K562 (cell line): ENCODE results near the gene NFYC. TPM values are rescaled to one million over a fixed set of nuclear protein-coding genes. Genes with fewer than 3 reads are reported as not detected.

Experiments
- ATAC-seq: fragments of 200-7000 bp; cut with Tn5 transposase; 3 replicates; pipeline ENCODE4 v1.9.1; 2020; ENCODE audit warnings: moderate library complexity
- BruUV-seq: library from RNA; stranded (reverse); fragments of 400-500 nt; replicated peaks from 2 replicates; lab custom pipeline; 2021; lab: Mats Ljungman, UMichigan
- CTCF ChIA-PET: fragments of 300-600 bp; formaldehyde crosslinking; extraction: SDS; loops from one replicate; lab custom pipeline; 2021; ENCODE audit warnings: low intra/inter-chr PET ratio; lab: Yijun Ruan, JAX
- POLR2A ChIA-PET: fragments of 300-600, 350-650 bp; sonication (Branson Sonifier 250); formaldehyde crosslinking; extraction: SDS; loops from one replicate; lab custom pipeline; 2021; ENCODE audit warnings: antibody characterized with exemption, inconsistent platforms; lab: Yijun Ruan, JAX
- DNase-seq, 4 experiments: peaks; one replicate each; pipeline versions ENCODE4 v3.0.0 to v3.0.0-alpha.2; 2011 to 2018; ENCODE audit warnings: low spot score in 3 of 4, mixed read lengths in 3 of 4; ENCODE audit errors: extremely low read depth in 1 of 4
- FAIRE-seq: peaks from 2 replicates; lab custom pipeline; 2011; peaks lifted over from hg19 to GRCh38; lab: Jason Lieb, UNC
- H2AFZ ChIP-seq: 2 replicates; pipeline ENCODE4 v1.6.0; 2011; ENCODE audit warnings: low read depth, low read length, control low read depth, inconsistent platforms
- H3K27ac ChIP-seq: fragments of 200-600 bp; 3 replicates; pipeline ENCODE4 v1.8.0; 2011; ENCODE audit warnings: low read depth, mild to moderate bottlenecking, control low read depth, inconsistent platforms, low read length, moderate library complexity, mixed read lengths; ENCODE audit errors: extremely low read depth
- H3K27me3 ChIP-seq, 2 experiments: fragments of 300-600 bp in 1 of 2; 2 replicates in 1 of 2; 3 replicates in 1 of 2; pipeline versions ENCODE4 v1.6.0 to v1.8.0; 2011; ENCODE audit warnings: inconsistent platforms in 2 of 2, low read length in 2 of 2, mild to moderate bottlenecking in 1 of 2, mixed read lengths in 1 of 2, moderate library complexity in 1 of 2; ENCODE audit not compliant: control insufficient read depth in 2 of 2, insufficient read depth in 2 of 2
- H3K36me3 ChIP-seq: fragments of 300-600 bp; 3 replicates; pipeline ENCODE4 v1.8.0; 2011; ENCODE audit warnings: mild to moderate bottlenecking, low read length, inconsistent platforms; ENCODE audit not compliant: control insufficient read depth, insufficient read depth
- H3K4me1 ChIP-seq, 2 experiments: fragments of 200-600 bp in 1 of 2; replicated peaks in 1 of 2; 2 replicates in 1 of 2; 3 replicates in 1 of 2; pipeline versions ENCODE4 v1.5.1 to v1.8.0; 2011; ENCODE audit warnings: inconsistent platforms in 2 of 2, low read length in 2 of 2, mild to moderate bottlenecking in 1 of 2, mixed read lengths in 1 of 2, moderate library complexity in 1 of 2; ENCODE audit not compliant: control insufficient read depth in 2 of 2, insufficient read depth in 2 of 2
- H3K4me2 ChIP-seq: 2 replicates; pipeline ENCODE4 v1.6.1; 2011; ENCODE audit warnings: low read length, control low read depth, inconsistent platforms, mixed read lengths; ENCODE audit not compliant: insufficient read depth
- H3K4me3 ChIP-seq: fragments of 200-600 bp; sonication (generic), shearing (Covaris generic); 2 replicates; pipeline ENCODE4 v1.5.1; 2016; ENCODE audit warnings: control low read depth, inconsistent platforms
- H3K79me2 ChIP-seq: fragments of 200-600 bp; 3 replicates; pipeline ENCODE4 v1.8.0; 2011; ENCODE audit warnings: low read length, inconsistent platforms; ENCODE audit not compliant: control insufficient read depth, insufficient read depth
- H3K9ac ChIP-seq, 2 experiments: 2 replicates each; pipeline versions ENCODE4 v1.6.0 to v1.6.1; 2011; ENCODE audit warnings: low read depth in 2 of 2, low read length in 2 of 2, control low read depth in 1 of 2, inconsistent platforms in 1 of 2, mild to moderate bottlenecking in 1 of 2, mixed read lengths in 1 of 2; ENCODE audit not compliant: insufficient read depth in 1 of 2
- H3K9me1 ChIP-seq: one replicate; pipeline ENCODE4 v1.6.0; 2011; ENCODE audit warnings: inconsistent platforms, mild to moderate bottlenecking, low read length, moderate library complexity; ENCODE audit not compliant: control insufficient read depth, insufficient read depth
- H3K9me3 ChIP-seq: replicated peaks from 2 replicates; pipeline ENCODE4 v1.5.1; 2011; ENCODE audit warnings: low read depth, low read length, inconsistent platforms; ENCODE audit not compliant: control insufficient read depth, insufficient read depth
- H4K20me1 ChIP-seq: replicated peaks from 2 replicates; pipeline ENCODE4 v1.6.1; 2011; ENCODE audit warnings: low read length, inconsistent platforms, mixed read lengths; ENCODE audit not compliant: control insufficient read depth, insufficient read depth
- NONO ChIP-seq, 2 experiments: fragments of 200-400 bp in 1 of 2; fragments of 450-650 bp in 1 of 2; formaldehyde crosslinking in 1 of 2; IDR thresholded peaks; 2 replicates each; pipeline ENCODE4 v1.6.1; 2017; ENCODE audit warnings: low read depth in 2 of 2, mild to moderate bottlenecking in 2 of 2, moderate library complexity in 2 of 2, low read length in 1 of 2
- SUPT5H ChIP-seq: fragments of 450-650 bp; IDR thresholded peaks from 2 replicates; pipeline ENCODE4 v1.6.1; 2016
- WGBS: fragments of 100-300 bp; shearing (Covaris generic); methylation state at CpG from one replicate; pipeline ENCODE4 v1.1.6; 2016; ENCODE audit warnings: low coverage, mixed read lengths; ENCODE audit not compliant: insufficient coverage; ENCODE audit errors: missing lambda C conversion rate; 5-methylcytosine and 5-hydroxymethylcytosine counted together
- in situ Hi-C: fragments of 300-500 bp; cut with MboI; formaldehyde crosslinking; loops from 4 replicates; pipeline ENCODE4 v1.15.0; 2018; ENCODE audit warnings: inconsistent platforms, mixed read lengths
- intact Hi-C: fragments of 100-400 bp; cut with micrococcal nuclease; formaldehyde crosslinking; loops from 2 replicates; pipeline ENCODE4 v1.14.2; 2022
- polyA plus RNA-seq, 8 experiments: library from polyadenylated mRNA; depleted of rRNA in 4 of 8; stranded (reverse) in 5 of 8; unstranded in 3 of 8; fragments of >200 nt; fragmentation: Nextera tagmentation in 2 of 8; fragmentation: Illumina TruSeq in 1 of 8; extraction: Ambion mirVana in 2 of 8; extraction: Trizol in 1 of 8; gene quantifications; 2 replicates each; pipeline versions ENCODE4 v1.2.1 to v1.2.3, GENCODE V29; 2011 to 2014; ENCODE audit warnings: inconsistent platforms in 1 of 8, missing spikeins in 1 of 8
- total RNA-seq, 7 experiments: library from RNA; depleted of rRNA in 6 of 7; stranded (reverse); fragments of >200 nt in 6 of 7; fragmentation: Illumina TruSeq in 2 of 7; extraction: Trizol in 2 of 7; gene quantifications; 2 replicates each; pipeline versions ENCODE4 v1.2.1 to v1.2.3, GENCODE V29; 2011 to 2021; ENCODE audit warnings: low replicate concordance in 1 of 7
- TF ChIP-seq, protein P1 (sequence below): fragments of 250-450 bp; sonication (Bioruptor Pico); IDR thresholded peaks from 2 replicates; pipeline ENCODE4 v1.9.0; 2021; ENCODE audit warnings: mild to moderate bottlenecking, inconsistent platforms
- TF ChIP-seq, protein P2 (sequence below), 2 experiments: fragments of 450-650 bp in 1 of 2; sonication (generic) in 1 of 2; formaldehyde crosslinking in 1 of 2; IDR thresholded peaks in 1 of 2; conservative IDR thresholded peaks in 1 of 2; 2 replicates each; pipeline versions ENCODE4 v1.6.1 to v1.8.1; 2016 to 2023; ENCODE audit warnings: mild to moderate bottlenecking in 2 of 2, moderate library complexity in 2 of 2, inconsistent platforms in 1 of 2, missing genetic modification reagents in 1 of 2

NFYC gene
- total and polyA plus RNA-seq, 9 of the 15 experiments (the other 6 are each of a cell fraction or from before 2014, with no cell fraction given): 4.8 to 59.8 (median 41.1) TPM

GRCh38 chr1:40750451-40750908 is 59.0 kb downstream of the NFYC start (continued):
- no peak for TF ChIP-seq NONO (IDR thresholded peaks at IDR 0.05; ENCODE audit: low read depth in 2 of 2, low read length in 1 of 2)
- TF ChIP-seq SUPT5H: no peak
- TF ChIP-seq, all 486 proteins: peak for 0

DNA sequence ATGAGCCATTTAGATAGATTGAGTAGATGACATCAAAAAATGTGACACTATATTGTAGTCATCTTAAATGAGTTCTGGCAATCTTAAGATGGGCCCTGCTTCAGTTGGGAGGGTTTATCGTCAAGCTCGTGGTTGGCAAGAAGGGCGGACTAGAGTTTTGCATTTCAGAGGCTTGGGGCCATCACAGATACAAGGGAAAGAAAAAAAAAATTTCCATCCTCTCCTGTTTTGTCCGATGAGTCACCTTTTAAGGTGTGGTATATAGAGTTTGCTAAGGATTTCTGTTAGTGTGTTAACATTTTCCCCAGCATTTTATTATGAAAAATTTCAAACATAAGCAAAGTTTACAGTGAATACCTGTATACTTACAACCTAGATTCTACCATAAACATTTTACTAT is 60.3 kb downstream of the NFYC start:
- H3K9me3 ChIP-seq: no peaks in the 10 kb centered on the region
- H3K36me3 ChIP-seq: peaks cover 93% of the 10 kb centered on the region
- no TSS peak for BruUV-seq
- WGBS: 81% methylated on average over 4 of the region's 4 CpGs
- H3K27ac ChIP-seq: no peak overlapping the region
- H3K9ac ChIP-seq: no peak overlapping the region
- in situ Hi-C loops (no loop called here), intact Hi-C loops (no loop called here)
- DNase-seq (no peak), FAIRE-seq (no peak), ATAC-seq (no peak)
- TF ChIP-seq, protein P1, sequence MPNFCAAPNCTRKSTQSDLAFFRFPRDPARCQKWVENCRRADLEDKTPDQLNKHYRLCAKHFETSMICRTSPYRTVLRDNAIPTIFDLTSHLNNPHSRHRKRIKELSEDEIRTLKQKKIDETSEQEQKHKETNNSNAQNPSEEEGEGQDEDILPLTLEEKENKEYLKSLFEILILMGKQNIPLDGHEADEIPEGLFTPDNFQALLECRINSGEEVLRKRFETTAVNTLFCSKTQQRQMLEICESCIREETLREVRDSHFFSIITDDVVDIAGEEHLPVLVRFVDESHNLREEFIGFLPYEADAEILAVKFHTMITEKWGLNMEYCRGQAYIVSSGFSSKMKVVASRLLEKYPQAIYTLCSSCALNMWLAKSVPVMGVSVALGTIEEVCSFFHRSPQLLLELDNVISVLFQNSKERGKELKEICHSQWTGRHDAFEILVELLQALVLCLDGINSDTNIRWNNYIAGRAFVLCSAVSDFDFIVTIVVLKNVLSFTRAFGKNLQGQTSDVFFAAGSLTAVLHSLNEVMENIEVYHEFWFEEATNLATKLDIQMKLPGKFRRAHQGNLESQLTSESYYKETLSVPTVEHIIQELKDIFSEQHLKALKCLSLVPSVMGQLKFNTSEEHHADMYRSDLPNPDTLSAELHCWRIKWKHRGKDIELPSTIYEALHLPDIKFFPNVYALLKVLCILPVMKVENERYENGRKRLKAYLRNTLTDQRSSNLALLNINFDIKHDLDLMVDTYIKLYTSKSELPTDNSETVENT: no peak
- TF ChIP-seq, protein P2, sequence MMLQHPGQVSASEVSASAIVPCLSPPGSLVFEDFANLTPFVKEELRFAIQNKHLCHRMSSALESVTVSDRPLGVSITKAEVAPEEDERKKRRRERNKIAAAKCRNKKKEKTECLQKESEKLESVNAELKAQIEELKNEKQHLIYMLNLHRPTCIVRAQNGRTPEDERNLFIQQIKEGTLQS (IDR thresholded peaks at IDR 0.05): 0 out of 2 replicates have a peak, but pooled peaks have one; percentile 14
- TF ChIP-seq, protein P2 (CRISPR knock-in tag; conservative IDR thresholded peaks at IDR 0.05): no peak
- CTCF ChIA-PET: no interaction called here
- H3K4me1 ChIP-seq: no peaks in the 10 kb centered on the region
- no peaks in the 10 kb centered on the region for H3K27me3 ChIP-seq
- H4K20me1 ChIP-seq: no peaks in the 10 kb centered on the region
- H3K4me2 ChIP-seq: no peak overlapping the region
- H3K9me1 ChIP-seq: no peaks in the 10 kb centered on the region
- POLR2A ChIA-PET: interaction anchor here (0.5 kb wide), 1 partner anchor 15 kb away, joined by 3 read pairs; no protein-coding TSS in a partner anchor
- no peak overlapping the region for H2AFZ ChIP-seq
- H3K4me3 ChIP-seq: no peak overlapping the region
- H3K79me2 ChIP-seq: no peaks in the 10 kb centered on the region
